Retina (tissue), 1 donor: Measurements from ENCODE around the gene KCNMB3.
"Not testable (repeated sequence)": the region's sequence is repeated elsewhere in the genome, so short reads cannot be mapped to it uniquely, and the experiment has no call there.

Experiments used
- DNase-seq: peaks from one replicate; pipeline ENCODE4 v3.0.0-alpha.2; 2016

KCNMB3 gene, protein sequence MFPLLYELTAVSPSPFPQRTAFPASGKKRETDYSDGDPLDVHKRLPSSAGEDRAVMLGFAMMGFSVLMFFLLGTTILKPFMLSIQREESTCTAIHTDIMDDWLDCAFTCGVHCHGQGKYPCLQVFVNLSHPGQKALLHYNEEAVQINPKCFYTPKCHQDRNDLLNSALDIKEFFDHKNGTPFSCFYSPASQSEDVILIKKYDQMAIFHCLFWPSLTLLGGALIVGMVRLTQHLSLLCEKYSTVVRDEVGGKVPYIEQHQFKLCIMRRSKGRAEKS

DNA sequence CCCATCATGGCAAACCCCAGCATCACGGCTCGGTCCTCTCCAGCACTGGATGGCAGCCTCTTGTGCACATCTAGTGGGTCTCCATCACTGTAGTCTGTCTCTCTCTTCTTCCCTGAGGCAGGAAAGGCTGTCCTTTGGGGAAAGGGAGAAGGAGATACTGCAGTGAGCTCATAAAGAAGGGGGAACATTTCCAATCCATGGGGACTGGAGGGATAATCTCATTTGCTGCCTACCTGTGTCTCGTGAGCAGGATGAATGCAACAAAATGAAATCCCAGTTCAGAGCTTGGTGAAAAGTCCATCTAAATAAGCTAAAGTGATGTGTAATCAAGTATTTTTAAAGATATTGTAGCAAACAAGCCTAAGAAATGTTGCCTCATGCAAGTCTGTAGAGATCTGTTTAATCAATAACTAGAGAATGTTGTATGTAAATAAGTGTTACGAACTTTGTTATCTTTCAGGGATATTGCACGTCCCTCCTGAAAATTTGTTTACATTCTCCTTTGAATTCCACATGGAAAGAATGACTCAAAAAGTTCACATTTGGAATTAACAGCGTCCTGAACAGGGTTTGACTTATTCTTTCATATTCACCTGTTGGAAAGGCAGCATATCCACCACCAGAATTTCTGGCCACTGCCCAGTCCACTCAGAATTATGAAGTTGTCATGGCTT is at the start of gene KCNMB3:
TSS of gene KCNMB3 (minus strand) at position 312 of the 674 bp plus-strand sequence. CDS start at position 188, 124 bp downstream.
- DNase-seq = no peak

- DNase-seq = no peak
Observed at GRCh38 chr3:179299999-179300613, 49.2 kb upstream of the KCNMB3 start.

- no peak for DNase-seq
Observed at GRCh38 chr3:179299316-179299715, 48.4 kb upstream of the KCNMB3 start.

DNA sequence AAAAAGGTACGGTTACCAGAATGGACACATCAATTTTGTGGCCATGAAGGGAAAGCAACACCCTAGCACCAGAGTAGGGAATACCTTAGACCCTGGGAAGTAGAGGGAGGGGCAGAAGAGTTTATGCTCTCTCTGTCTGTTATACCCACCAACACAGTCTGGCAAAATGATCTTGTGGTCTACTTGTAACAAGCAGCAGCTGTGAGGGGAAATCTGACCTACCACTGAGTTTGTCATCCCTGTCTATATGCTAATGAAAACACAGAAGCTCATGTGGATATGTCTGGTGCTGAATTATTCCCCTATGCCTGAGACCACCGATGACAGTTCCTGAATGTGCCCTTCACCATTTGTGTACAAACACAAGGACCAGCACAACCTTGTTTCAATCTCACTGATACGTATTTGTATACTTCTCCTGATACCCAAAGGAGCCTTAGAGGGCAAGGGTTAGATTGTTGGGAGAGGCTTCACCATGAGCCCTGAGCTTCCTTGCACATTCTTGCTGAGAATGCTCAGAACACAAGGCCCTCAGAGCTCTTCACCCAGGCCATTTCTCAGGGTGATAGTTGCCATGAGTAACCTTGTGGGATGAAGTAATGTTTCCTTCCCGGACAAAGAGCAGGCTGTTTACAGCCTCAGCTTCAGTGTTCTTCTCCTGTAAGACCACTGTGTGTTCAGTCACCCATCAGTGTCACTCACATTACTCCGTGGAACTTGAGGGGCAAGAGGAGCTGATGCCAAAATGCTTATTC is 47.2 kb upstream of the KCNMB3 start:
- DNase-seq = no peak

DNA sequence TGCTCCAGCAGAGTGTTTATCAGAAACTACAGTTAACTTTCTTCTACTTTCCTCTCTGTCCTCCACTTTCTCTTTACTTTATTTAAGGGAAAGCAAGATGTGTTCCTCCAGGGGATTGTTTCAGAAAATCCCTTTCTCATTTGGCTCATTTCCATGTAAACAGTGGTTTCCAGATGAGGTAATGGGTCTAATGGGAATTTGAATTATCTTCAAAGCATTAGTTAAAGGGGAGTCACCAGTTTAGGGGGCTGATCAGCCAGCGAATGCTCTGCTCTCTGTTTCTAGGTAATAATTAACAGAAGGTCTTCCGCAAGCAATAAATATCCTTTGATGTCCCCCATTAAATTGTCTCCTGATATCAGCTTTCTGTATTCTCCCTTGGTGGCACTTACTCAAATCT is 41.5 kb upstream of the KCNMB3 start:
- no peak for DNase-seq

- DNase-seq = no peak
Observed at GRCh38 chr3:179289295-179289694, 38.4 kb upstream of the KCNMB3 start.

DNA sequence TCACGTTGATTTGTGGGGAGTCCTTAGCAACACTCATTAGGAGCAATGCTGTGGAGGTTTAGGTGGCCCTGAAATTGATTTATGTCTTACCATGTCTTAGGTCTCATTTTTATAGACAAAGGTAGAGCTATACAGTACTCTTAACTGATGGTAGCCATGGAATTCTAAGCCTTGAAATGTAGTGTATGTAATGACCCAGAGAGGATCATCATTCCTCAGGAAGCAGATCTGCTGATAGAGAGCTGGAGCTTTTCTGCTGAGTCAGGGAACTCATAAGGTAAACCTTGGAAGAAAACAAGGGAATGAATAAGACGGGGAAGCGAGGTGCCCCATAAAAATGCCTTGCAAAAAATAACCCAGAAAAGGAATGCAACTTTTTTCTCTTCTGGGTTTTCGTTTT is 37.9 kb upstream of the KCNMB3 start:
- no peak for DNase-seq

GRCh38 chr3:179286331-179286730 is 35.4 kb upstream of the KCNMB3 start:
- no peak for DNase-seq

- no peak for DNase-seq
Observed at GRCh38 chr3:179281825-179282224, 30.9 kb upstream of the KCNMB3 start.

DNA sequence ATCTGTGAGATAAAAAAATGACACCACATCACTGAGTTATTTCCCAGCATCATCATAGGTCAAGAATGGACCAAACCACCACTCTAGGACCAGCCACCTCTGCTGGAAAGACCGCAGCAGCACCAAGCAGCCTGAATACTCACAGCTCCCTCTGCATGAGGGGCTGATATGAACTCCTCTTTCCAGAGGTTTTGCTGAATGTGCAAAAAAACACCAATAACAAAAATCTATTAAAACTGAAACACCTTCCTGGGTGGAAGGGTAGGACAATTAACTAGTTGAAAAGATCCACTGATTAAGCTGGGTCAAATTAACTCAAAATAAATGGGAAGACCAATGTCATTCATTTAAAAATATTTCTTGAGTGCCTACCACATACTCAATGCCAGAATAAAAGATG is 28.9 kb upstream of the KCNMB3 start:
- no peak for DNase-seq

DNA sequence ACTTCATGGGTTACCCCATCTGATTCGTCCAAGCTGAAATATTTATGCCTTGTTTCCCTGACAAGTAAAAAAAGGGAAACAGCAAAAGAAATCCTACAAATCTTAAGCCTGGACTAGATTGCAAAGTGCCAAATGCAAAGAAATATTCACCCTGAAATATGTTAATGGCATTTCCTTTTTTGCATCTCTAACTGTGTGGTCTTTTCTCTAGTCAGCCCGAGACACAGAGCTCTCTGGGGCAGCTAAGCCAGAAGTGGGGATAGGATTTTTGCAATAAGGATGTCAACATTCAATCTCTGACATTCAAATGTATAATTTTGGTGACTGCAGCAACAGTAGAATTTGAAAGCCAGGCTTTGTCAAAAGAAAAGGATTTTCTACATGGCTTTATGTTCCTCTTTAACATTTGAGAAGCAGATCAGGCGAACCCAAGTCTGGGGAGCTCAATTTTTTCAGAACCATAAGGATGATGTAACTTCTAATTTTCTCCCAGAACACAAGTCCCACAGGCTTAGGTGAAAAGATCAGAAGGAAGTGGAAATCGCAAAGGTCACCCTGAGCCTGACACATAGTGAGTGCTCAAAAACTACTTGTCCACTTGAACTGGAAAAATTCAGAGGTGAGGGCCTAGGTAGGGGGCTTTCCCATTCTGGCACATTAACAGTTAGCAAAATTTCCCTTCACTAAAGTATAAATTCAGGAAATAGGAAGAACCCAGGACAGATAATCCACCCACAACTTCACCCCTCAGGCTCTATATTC is 28.2 kb upstream of the KCNMB3 start:
- no peak for DNase-seq

GRCh38 chr3:179278151-179278550 is 27.2 kb upstream of the KCNMB3 start:
- DNase-seq = no peak

GRCh38 chr3:179276743-179277142 is 25.8 kb upstream of the KCNMB3 start:
- no peak for DNase-seq

GRCh38 chr3:179276001-179276400 is 25.1 kb upstream of the KCNMB3 start:
- no peak for DNase-seq

GRCh38 chr3:179274434-179274833 is 23.5 kb upstream of the KCNMB3 start:
- not testable (repeated sequence) for DNase-seq

- no peak for DNase-seq
Observed at GRCh38 chr3:179272385-179272784, 21.5 kb upstream of the KCNMB3 start.

GRCh38 chr3:179269152-179269707 is 18.3 kb upstream of the KCNMB3 start:
- no peak for DNase-seq

- no peak for DNase-seq
Observed at GRCh38 chr3:179268400-179269051, 17.6 kb upstream of the KCNMB3 start.

DNA sequence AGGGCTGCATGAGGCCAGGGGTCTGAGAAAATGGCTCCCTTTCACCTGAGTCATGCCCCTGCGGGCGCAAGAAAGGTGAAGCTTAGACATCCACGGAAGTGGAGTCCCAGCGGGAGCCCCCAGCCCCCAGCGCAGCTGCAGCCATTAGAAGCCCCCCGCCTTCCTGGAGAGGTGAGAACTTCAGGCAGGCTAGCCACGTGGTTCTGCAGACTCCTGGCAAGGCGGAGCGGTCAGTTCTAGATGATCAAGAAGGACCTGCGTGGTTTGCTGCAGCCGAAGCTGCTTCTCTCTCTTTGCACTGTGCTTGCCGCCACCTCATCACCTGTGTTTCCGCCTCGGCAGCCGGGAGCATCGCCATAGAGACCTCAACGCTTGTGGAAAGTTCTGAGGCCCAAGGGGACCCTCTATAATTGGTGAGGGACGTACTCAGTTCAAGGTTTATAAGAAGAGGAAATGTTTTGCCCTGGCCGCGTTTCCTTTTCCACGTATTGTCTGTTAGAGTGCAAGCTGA is 15.8 kb upstream of the KCNMB3 start:
- DNase-seq = no peak

DNA sequence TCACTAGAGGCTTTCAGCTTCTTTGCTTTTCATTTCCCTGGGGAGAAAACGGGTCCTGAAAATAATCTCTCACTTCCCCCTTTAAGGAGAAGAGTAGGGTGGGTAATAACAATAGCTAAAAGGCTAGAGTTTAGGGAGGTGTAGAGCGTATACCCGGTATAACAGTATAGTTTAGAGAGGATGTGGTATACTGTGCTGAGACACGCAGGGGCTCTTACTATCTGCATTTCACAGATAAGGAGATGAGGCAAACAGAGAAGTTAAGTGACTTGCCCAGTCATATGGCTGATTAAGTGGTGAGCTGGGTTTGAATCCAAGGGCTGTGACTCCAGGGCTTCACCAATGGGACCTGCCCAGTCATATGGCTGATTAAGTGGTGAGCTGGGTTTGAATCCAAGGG is 15.0 kb upstream of the KCNMB3 start:
- DNase-seq = no peak

- DNase-seq = no peak
Observed at GRCh38 chr3:179265092-179265491, 14.2 kb upstream of the KCNMB3 start.

DNA sequence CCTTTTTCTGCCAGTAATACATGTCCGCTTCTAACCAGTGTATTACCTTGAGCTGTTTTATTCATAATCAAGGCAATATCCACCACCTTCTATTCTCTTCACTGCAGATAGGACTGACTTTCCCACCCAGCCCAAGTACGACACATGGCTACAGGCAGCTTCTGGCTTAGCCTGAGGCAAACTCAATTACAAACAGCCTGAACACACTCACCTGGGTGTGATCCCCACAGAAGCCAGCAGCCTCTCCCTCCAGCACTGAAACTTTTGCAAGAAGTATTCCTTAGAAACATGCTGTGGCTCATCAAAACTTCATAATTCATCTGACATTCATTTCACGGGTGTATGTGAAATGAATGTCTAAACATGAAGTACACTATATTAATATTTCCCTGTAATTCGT is 13.5 kb upstream of the KCNMB3 start:
- no peak for DNase-seq
